Head of caudate nucleus (tissue), 42 donors: ENCODE measurements around the gene VARS2.

Experiments used
- DNase-seq, 42 donors: peaks; one replicate each; pipeline versions ENCODE4 v3.0.0 to v3.0.0-alpha.2; 2020 to 2021; ENCODE audit warnings: mixed read lengths in 7 of 42
- intact Hi-C: fragments of 100-400 bp; cut with DNase I; formaldehyde crosslinking; loops from one replicate; pipeline ENCODE4 v1.15.0; 2022

The VARS2 gene

GRCh38 chr6:30882759-30883684 lies 31.0 kb upstream of the VARS2 start:
- intact Hi-C loops, result loop anchor here (10.0 kb wide), 1 partner anchor 138 kb away; the partner anchor contains the start of genes FLOT1 and IER3
- DNase-seq, result no peak

- peak; percentile 40 to 96 (median 88) for DNase-seq
- intact Hi-C loops, result loop anchor here (2.0 to 10.0 kb wide), 2 partner anchors 29 to 139 kb away; partner anchors contain the start of genes FLOT1 and IER3
These were observed 30.1 kb upstream of the VARS2 start, which contains the start of gene DDR1 for GRCh38 chr6:30883685-30884520. TSS of gene DDR1 (plus strand) at chr6:30884519. CDS start at chr6:30888730, 4,211 bp downstream.

- peak in 38 of 42 donors; percentile 45 to 84 (median 64) for DNase-seq
These were observed 29.2 kb upstream of the VARS2 start for GRCh38 chr6:30884521-30885480.

GRCh38 chr6:30885481-30885998 lies 28.5 kb upstream of the VARS2 start:
- intact Hi-C loops, result loop anchor here (2.0 to 10.0 kb wide), 2 partner anchors 27 to 141 kb away; partner anchors contain the start of genes FLOT1 and IER3
- peak in 8 of 42 donors; percentile 8 to 58 (median 30) for DNase-seq

More at GRCh38 chr6:30884521-30885480, 29.2 kb upstream of the VARS2 start:
- intact Hi-C loops, result loop anchor here (2.0 to 10.0 kb wide), 2 partner anchors 28 to 140 kb away; partner anchors contain the start of genes FLOT1 and IER3

- intact Hi-C loops, result loop anchor here (2.0 to 10.0 kb wide), 2 partner anchors 27 to 141 kb away; partner anchors contain the start of genes FLOT1 and IER3
- peak; percentile 58 to 95 (median 78) for DNase-seq
These were observed 27.8 kb upstream of the VARS2 start for GRCh38 chr6:30885999-30886896.

- peak in 2 of 42 donors; percentile 9 to 25 for DNase-seq
- intact Hi-C loops, result loop anchor here (10.0 kb wide), 1 partner anchor 142 kb away; the partner anchor contains the start of genes FLOT1 and IER3
These were observed 27.2 kb upstream of the VARS2 start for GRCh38 chr6:30886897-30887255.

GRCh38 chr6:30887901-30888815 lies 25.9 kb upstream of the VARS2 start:
- peak in 21 of 42 donors; percentile 22 to 83 (median 54) for DNase-seq
- intact Hi-C loops, result loop anchor here (10.0 kb wide), 1 partner anchor 143 kb away; the partner anchor contains the start of genes FLOT1 and IER3

GRCh38 chr6:30888816-30889495 lies 25.1 kb upstream of the VARS2 start:
- DNase-seq, result peak in 2 of 42 donors; percentile 7 to 41
- intact Hi-C loops, result loop anchor here (10.0 kb wide), 1 partner anchor 144 kb away; the partner anchor contains the start of genes FLOT1 and IER3

GRCh38 chr6:30889496-30889885 lies 24.5 kb upstream of the VARS2 start:
- DNase-seq, result peak in 1 of 42 donors; percentile 9
- intact Hi-C loops, result loop anchor here (10.0 kb wide), 1 partner anchor 145 kb away; the partner anchor contains the start of genes FLOT1 and IER3

- DNase-seq, result peak; percentile 72 to 95 (median 87)
- intact Hi-C loops, result loop anchor here (10.0 kb wide), 1 partner anchor 145 kb away; the partner anchor contains the start of genes FLOT1 and IER3
These were observed 24.0 kb upstream of the VARS2 start for GRCh38 chr6:30889921-30890645.

GRCh38 chr6:30890646-30891449 lies 23.2 kb upstream of the VARS2 start:
- DNase-seq, result peak in 4 of 42 donors; percentile 7 to 22 (median 14)
- intact Hi-C loops, result no loop called here

GRCh38 chr6:30891450-30891723 lies 22.7 kb upstream of the VARS2 start:
- peak in 2 of 42 donors; percentile 1 to 13 for DNase-seq
- intact Hi-C loops, result no loop called here

GRCh38 chr6:30891816-30892538 lies 22.1 kb upstream of the VARS2 start:
- intact Hi-C loops, result no loop called here
- DNase-seq, result peak in 5 of 42 donors; percentile 2 to 33 (median 11)
